Activated naive CD4-positive, alpha-beta T cell treated with anti-CD3 and anti-CD28 coated beads, Interleukin-2, amount 50 U/mL, for 16 hours (primary cell): Measurements from ENCODE around the gene MEF2D.
A peak's percentile ranks its signal among the peaks of the same experiment; 100 is the strongest.

ENCODE experiments used
- DNase-seq: peaks from one replicate; pipeline ENCODE4 v3.0.0-alpha.2; 2020

MEF2D gene

DNA sequence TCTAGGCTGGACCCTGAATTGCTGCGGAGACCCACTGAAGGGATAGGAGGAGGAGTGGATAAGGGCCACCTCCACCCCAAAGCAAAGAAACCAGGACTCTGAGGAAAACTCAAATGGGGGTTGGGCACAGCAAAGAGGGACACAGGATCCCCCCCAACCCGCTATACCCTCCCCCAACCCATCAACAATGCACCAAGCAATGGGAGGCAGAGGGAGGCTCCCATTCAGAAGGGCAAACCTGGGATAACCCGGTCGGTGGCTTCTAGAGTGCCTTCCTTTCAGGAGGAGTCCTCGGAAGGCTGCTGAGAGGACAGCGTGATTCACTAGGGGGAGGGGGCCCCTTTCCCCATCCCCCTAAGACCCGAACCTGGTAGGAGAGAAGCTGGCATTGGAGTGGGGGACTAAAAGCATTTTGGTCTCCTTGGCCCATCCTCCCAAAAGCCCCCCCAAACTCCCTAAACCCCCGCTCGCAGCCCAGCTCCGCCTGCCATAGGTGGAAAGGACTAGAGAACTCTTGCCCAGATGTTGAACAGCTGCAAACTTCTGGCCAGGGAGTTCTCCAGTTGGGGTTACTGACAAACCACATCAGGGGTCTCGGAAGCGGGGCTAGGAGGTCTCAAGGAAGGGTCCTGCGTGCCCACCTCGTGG, 1.3 kb downstream of the MEF2D start:
- DNase-seq, result no peak

- DNase-seq, result no peak
Observed at GRCh38 chr1:156498432-156499193, 2.0 kb downstream of the MEF2D start.

GRCh38 chr1:156497743-156498431, 2.7 kb downstream of the MEF2D start:
- no peak for DNase-seq

GRCh38 chr1:156497078-156497742, 3.4 kb downstream of the MEF2D start:
- DNase-seq, result no peak

GRCh38 chr1:156496211-156496761, 4.3 kb downstream of the MEF2D start:
- DNase-seq, result no peak

- DNase-seq, result no peak
Observed at GRCh38 chr1:156495401-156496140, 5.0 kb downstream of the MEF2D start.

DNA sequence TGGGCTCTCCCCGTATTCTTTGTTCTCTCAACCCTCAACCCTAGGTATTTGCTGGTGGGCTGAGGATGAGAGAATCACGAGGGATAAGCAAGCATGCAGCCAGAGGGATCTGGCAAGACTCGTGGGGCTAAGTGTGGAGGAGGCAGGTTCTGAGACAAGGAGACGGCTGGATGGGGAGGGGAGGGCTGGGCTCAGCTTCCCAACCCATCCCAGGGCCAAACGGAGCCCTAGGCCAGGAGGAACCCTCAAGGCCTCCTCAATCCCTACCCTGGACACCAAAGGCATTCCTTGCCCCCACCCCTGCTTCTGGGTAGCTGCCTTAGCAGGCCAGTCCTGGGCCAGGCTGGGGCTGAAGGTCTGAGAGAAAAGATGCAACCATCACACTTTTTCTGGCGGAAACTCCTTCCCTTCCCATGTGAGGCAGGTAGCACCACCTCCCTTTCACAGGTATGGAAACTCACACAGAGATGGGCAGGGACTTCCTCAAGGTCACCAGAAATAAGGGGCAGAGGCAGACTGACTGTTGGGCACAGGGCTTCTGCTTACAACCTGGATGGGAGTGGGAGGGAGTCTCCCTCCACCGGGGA, 6.2 kb downstream of the MEF2D start:
- no peak for DNase-seq

DNA sequence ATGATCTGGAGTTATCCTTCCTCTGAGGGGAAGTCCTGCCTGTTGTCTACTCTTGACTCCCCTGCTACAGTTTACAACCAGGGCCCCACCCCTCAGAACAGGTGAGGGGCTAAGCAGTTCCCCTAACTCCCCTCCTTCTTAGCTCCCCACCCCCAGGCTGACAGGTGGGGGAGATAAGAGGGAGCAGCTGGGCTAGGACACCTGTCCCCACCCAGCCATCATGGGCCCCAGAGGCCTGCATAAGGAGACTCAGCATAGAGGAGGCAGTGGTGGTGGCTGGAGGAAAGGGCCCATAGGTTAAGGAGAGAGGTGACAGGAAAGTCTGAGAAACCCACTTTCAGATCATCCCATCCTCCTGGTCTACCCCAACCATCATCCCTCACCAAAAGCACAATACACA, 6.8 kb downstream of the MEF2D start:
- no peak for DNase-seq

- DNase-seq, result no peak
Observed at GRCh38 chr1:156493154-156493631, 7.4 kb downstream of the MEF2D start.

GRCh38 chr1:156492591-156493080, 7.9 kb downstream of the MEF2D start:
- DNase-seq, result no peak

DNA sequence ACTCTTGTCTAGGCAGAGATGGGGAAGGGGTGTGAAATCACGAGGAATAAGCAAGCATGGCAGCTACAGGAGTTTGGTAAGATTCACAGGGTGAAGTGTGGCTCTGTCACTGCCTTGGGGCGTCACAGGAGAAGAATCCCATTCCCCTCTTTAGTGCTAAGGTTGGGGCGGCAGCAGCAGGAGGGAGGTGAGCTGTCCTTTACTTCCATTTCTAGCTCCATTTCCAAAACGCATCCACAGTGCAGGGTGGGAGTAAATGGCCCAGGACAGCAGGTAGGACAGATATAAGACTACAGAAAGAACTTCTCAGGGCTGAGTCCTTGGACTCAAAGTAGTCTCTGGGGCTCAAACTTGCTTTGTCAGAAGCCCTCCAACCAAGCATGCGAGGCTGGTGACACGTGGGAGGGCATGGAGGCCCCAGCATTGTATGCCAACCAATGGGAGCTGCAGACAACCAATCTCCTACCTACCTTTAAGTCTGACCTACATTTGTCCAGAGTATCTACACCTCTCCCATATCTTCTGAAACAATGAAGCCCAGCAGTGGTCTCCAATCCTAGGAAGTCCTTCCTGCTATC, 8.5 kb downstream of the MEF2D start:
- no peak for DNase-seq

- DNase-seq, result no peak
Observed at GRCh38 chr1:156491151-156491949, 9.2 kb downstream of the MEF2D start.

- DNase-seq, result no peak
Observed at GRCh38 chr1:156490401-156491032, 10.1 kb downstream of the MEF2D start.

GRCh38 chr1:156489935-156490293, 10.7 kb downstream of the MEF2D start:
- no peak for DNase-seq

DNA sequence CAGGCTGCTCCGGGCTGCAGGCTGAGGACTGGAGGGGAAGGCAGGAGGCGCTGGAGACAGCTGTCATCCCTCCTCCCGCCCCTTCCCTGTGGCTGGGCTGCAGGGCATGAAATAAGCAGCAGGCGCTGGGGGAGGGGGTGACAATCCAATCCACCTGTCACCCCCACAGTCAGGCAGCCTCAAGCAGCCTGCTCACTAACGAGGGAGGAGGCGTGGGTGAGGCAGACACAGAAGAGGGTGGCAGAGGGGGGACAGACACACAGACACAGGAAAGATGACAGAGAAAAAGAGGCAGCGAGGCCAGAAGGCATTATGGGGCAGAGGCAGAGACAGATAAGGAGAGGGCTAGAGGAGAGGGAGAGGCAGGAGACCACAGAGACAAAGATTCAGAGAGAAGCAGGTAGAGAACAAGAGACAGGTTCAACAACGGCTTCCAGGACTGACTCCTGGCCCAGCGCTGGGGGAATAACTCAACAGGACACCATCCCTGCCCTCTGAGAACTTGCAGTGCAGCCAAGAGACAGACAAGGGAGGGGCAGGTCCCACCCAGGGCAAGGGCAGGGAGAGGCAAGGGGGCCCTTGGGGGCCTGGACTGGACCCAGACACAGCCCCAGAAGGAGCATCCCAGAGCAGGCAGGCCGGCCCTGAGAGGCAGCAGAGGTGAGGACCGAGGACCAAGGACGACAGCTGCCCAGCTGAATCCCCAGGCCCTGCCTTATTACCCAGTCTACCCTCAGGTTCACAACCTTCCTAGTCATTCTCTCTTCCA, 11.2 kb downstream of the MEF2D start:
- peak; percentile 43 for DNase-seq

- no peak for DNase-seq
Observed at GRCh38 chr1:156488566-156489165, 11.9 kb downstream of the MEF2D start.

DNA sequence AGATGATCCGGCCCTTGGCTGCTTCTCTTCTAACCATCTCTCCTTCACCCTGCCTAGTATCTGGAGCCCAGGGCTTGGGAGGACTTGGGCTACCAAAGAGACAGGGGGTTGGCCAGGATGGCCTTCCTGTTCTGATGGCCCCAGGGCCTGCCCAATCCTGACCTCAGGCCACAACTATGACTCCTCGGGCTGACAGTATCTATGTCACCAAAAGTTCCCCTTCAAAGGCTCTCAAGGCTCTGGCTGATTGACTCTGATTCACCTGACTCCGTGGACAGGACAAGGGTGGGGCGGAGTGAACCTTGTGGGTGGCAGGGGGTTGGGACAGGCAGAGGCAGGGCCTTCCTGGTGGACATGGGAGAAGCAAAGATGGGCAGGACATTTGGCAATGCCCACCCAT, 12.7 kb downstream of the MEF2D start:
- DNase-seq, result no peak

DNA sequence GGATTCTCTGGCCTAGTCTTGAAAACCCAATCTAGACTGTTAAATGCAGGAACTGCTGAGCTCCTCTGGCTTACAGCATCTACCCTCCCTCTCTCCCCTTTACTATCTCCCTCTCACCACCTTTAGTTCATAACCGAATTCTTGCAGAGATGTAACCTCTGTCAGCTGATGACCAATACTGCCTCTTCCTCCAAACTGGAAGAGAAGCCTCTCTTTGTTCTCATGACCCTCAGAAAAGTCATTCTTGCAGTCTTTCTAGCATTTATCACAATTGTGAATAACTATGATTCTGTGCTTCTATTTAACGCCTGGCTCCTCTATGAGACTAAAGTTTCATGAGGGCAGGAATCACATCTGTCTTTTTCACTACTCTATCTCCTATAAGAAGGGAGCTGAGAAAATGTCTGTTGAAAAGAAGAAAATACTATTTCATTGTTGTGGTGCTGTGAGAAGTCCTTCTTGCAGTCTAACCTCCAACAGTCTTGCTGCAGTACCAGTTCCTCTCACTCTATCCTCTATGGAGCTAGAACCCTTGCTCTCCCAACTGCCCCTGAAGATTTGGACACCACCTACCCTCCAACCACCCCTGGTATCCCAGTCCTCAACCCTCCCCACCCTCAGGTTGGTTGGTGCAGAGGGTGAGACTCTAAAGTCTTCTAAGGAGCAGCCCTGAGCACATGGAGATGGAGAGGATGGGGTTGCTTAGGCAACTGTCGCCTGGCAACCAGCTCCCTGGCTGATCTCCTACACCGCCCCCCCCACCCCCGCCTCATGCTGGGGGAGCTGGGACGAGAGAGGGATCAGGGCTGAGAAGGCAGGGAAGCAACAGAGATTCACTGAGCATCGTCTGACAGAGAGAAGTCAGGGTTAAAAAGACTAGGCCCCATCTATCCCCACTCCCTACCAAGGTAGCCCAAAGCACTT, 13.9 kb downstream of the MEF2D start:
- no peak for DNase-seq
